A549 (cell line): Measurements from ENCODE around the gene MARF1.

Experiments
- CHD2 ChIP-seq: fragments of 150-350 bp; IDR thresholded peaks from 2 replicates; pipeline ENCODE4 v1.6.1; 2014; ENCODE audit warnings: low read length; ENCODE audit not compliant: partially characterized antibody
- CHD4 ChIP-seq: fragments of 200-600 bp; sonication (generic); IDR thresholded peaks from 2 replicates; pipeline ENCODE4 v1.6.1; 2016; ENCODE audit warnings: antibody characterized with exemption, mild to moderate bottlenecking, borderline replicate concordance
- EP300 ChIP-seq, 2 experiments: fragments of >200 bp; sonication (Bioruptor Twin); formaldehyde crosslinking; IDR thresholded peaks; 2 replicates in 1 of 2; 3 replicates in 1 of 2; pipeline ENCODE4 v1.6.1; 2016 to 2017
- ESRRA ChIP-seq: fragments of 150-350 bp; IDR thresholded peaks from 2 replicates; pipeline ENCODE4 v1.6.1; 2014; ENCODE audit warnings: mild to moderate bottlenecking, low read length, borderline replicate concordance
- FOSL2 ChIP-seq, 2 experiments: fragments of 450-650 bp in 1 of 2; fragments of >200 bp in 1 of 2; sonication (Bioruptor Twin) in 1 of 2; formaldehyde crosslinking; IDR thresholded peaks; 2 replicates each; pipeline versions ENCODE4 v1.5.0 to v1.6.1; 2016 to 2020; ENCODE audit warnings: mild to moderate bottlenecking in 1 of 2, moderate library complexity in 1 of 2
- POLR2A ChIP-seq: IDR thresholded peaks from 2 replicates; pipeline ENCODE4 v1.6.1; 2012; ENCODE audit warnings: mild to moderate bottlenecking, low read length
- RFX5 ChIP-seq: fragments of 450-650 bp; IDR thresholded peaks from 2 replicates; pipeline ENCODE4 v1.7.1; 2014; ENCODE audit warnings: antibody characterized with exemption, mild to moderate bottlenecking, moderate library complexity
- TP53 ChIP-seq: fragments of 250-450 bp; sonication (Bioruptor Pico); IDR thresholded peaks from 2 replicates; pipeline ENCODE4 v1.5.0; 2021; ENCODE audit warnings: mild to moderate bottlenecking, moderate library complexity
- TF ChIP-seq, protein P1 (sequence below): fragments of >200 bp; sonication (Bioruptor Twin); formaldehyde crosslinking; IDR thresholded peaks from 3 replicates; pipeline ENCODE4 v1.5.1; 2016

DNA sequence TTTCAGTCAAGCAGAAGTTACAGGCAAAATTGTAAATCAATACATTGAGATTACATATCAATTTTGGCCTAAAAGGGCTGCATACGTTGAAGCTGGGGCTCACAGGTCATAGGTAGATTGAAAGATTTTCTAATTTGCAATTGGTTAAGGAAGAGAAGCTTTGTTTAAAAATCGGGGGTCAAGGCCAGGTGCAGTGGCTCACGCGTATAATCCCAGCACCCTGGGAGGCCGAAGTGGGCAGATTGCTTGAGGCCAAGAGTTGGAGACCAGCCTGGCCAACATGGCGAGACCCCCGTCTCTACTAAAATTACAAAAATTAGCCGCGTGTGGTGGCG lies 68.4 kb downstream of the MARF1 start:
- TF ChIP-seq ESRRA, result no peak
- no peak for TF ChIP-seq CHD4
- TF ChIP-seq, protein P1, sequence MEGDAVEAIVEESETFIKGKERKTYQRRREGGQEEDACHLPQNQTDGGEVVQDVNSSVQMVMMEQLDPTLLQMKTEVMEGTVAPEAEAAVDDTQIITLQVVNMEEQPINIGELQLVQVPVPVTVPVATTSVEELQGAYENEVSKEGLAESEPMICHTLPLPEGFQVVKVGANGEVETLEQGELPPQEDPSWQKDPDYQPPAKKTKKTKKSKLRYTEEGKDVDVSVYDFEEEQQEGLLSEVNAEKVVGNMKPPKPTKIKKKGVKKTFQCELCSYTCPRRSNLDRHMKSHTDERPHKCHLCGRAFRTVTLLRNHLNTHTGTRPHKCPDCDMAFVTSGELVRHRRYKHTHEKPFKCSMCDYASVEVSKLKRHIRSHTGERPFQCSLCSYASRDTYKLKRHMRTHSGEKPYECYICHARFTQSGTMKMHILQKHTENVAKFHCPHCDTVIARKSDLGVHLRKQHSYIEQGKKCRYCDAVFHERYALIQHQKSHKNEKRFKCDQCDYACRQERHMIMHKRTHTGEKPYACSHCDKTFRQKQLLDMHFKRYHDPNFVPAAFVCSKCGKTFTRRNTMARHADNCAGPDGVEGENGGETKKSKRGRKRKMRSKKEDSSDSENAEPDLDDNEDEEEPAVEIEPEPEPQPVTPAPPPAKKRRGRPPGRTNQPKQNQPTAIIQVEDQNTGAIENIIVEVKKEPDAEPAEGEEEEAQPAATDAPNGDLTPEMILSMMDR, result no peak
- TF ChIP-seq CHD2, result no peak
- TF ChIP-seq EP300 (IDR thresholded peaks at IDR 0.05), result no peak
- no peak for TF ChIP-seq RFX5
- TF ChIP-seq FOSL2 (IDR thresholded peaks at IDR 0.05), result no peak
- TF ChIP-seq FOSL2 (CRISPR knock-in tag; IDR thresholded peaks at IDR 0.05), result no peak
- no peak for TF ChIP-seq TP53 (CRISPR knock-in tag)
- no peak for TF ChIP-seq POLR2A
